PC-3 (cell line): Measurements from ENCODE around the gene PRL. TPM values are rescaled to one million over a fixed set of nuclear protein-coding genes. Genes with fewer than 3 reads are reported as not detected.

Experiments
- ATAC-seq: fragments of 200-7000 bp; cut with Tn5 transposase; 2 replicates; pipeline ENCODE4 v1.9.1; 2020; ENCODE audit warnings: mild to moderate bottlenecking, moderate library complexity
- BruUV-seq: library from RNA; stranded (reverse); fragments of 400-500 nt; replicated peaks from 2 replicates; lab custom pipeline; 2021; lab: Mats Ljungman, UMichigan
- CTCF ChIA-PET: fragments of 300-600 bp; sonication (Branson Sonifier 250); formaldehyde crosslinking; loops from one replicate; lab custom pipeline; 2022; ENCODE audit warnings: antibody characterized with exemption; lab: Charles Lee
- POLR2A ChIA-PET: fragments of 300-600 bp; sonication (Branson Sonifier 250); formaldehyde crosslinking; loops from one replicate; lab custom pipeline; 2022; ENCODE audit warnings: antibody characterized with exemption; ENCODE audit not compliant: unreplicated experiment; lab: Charles Lee
- DNase-seq: peaks from one replicate; pipeline ENCODE4 v3.0.0-alpha.2; 2015
- H2AFZ ChIP-seq: fragments of 300-600 bp; sonication (generic); 2 replicates; pipeline ENCODE4 v1.6.0; 2016; ENCODE audit warnings: antibody characterized with exemption, low read length
- H3F3A ChIP-seq: fragments of 300-600 bp; sonication (generic); one replicate; pipeline ENCODE4 v1.6.0; 2017; ENCODE audit warnings: antibody characterized with exemption, low read length, control low read depth, mild to moderate bottlenecking; ENCODE audit not compliant: unreplicated experiment
- H3K27ac ChIP-seq: fragments of 300-600 bp; sonication (generic); 2 replicates; pipeline ENCODE4 v1.5.1; 2016; ENCODE audit warnings: mild to moderate bottlenecking, low read length
- H3K27me3 ChIP-seq: fragments of 300-600 bp; sonication (generic); 2 replicates; pipeline ENCODE4 v1.6.1; 2016; ENCODE audit warnings: low read length, mixed read lengths
- H3K36me3 ChIP-seq: fragments of 300-600 bp; sonication (generic); 2 replicates; pipeline ENCODE4 v1.6.1; 2016; ENCODE audit warnings: low read depth, mixed run types, low read length, mixed read lengths
- H3K4me1 ChIP-seq: fragments of 300-600 bp; sonication (generic); 2 replicates; pipeline ENCODE4 v1.5.1; 2016; ENCODE audit warnings: low read length; ENCODE audit not compliant: insufficient read depth
- H3K4me2 ChIP-seq: fragments of 300-600 bp; sonication (generic); 2 replicates; pipeline ENCODE4 v1.6.0; 2016; ENCODE audit warnings: low read length
- H3K4me3 ChIP-seq: fragments of 300-600 bp; sonication (generic); 2 replicates; pipeline ENCODE4 v1.5.1; 2016; ENCODE audit warnings: mild to moderate bottlenecking, low read length, mixed read lengths
- H3K79me2 ChIP-seq: fragments of 300-600 bp; sonication (generic); 2 replicates; pipeline ENCODE4 v1.6.1; 2017; ENCODE audit warnings: low read length, mixed read lengths
- H3K9ac ChIP-seq: fragments of 300-600 bp; sonication (generic); 2 replicates; pipeline ENCODE4 v1.6.0; 2016; ENCODE audit warnings: mild to moderate bottlenecking, low read length
- H3K9me2 ChIP-seq: fragments of 300-600 bp; sonication (generic); replicated peaks from 2 replicates; pipeline ENCODE4 v1.6.1; 2016; ENCODE audit warnings: mixed run types, low read length, mixed read lengths
- H3K9me3 ChIP-seq: fragments of 300-600 bp; sonication (generic); 2 replicates; pipeline ENCODE4 v1.6.1; 2016; ENCODE audit warnings: low read length, mixed read lengths
- H4K20me1 ChIP-seq: fragments of 300-600 bp; sonication (generic); 2 replicates; pipeline ENCODE4 v1.6.1; 2016; ENCODE audit warnings: low read length, mixed read lengths
- CTCF ChIP-seq: fragments of 300-600 bp; sonication (generic); conservative IDR thresholded peaks from 2 replicates; pipeline ENCODE4 v1.5.1; 2017; ENCODE audit warnings: antibody characterized with exemption, low read depth, mild to moderate bottlenecking, low read length
- EZH2 ChIP-seq: fragments of 300-600 bp; sonication (generic); IDR thresholded peaks from one replicate; pipeline ENCODE4 v1.6.1; 2017; ENCODE audit warnings: antibody characterized with exemption, mild to moderate bottlenecking, low read length; ENCODE audit not compliant: unreplicated experiment
- EZH2phosphoT487 ChIP-seq: fragments of 300-600 bp; sonication (generic); IDR thresholded peaks from 2 replicates; pipeline ENCODE4 v1.6.1; 2018; ENCODE audit warnings: mild to moderate bottlenecking, antibody characterized with exemption, low read length, borderline replicate concordance
- intact Hi-C: fragments of 100-400 bp; cut with micrococcal nuclease; formaldehyde crosslinking; loops from 2 replicates; pipeline ENCODE4 v1.9.0; 2023
- total RNA-seq: library from RNA; depleted of rRNA; stranded (reverse); fragments of >200 nt; gene quantifications from 2 replicates; pipeline ENCODE4 v1.2.3, GENCODE V29; 2014

The PRL gene
- total RNA-seq, 1 experiment from 2014 or later, result not detected

GRCh38 chr6:22296067-22296466 lies 769 bp downstream of the PRL start:
- no peak overlapping the region for H3K9ac ChIP-seq
- H2AFZ ChIP-seq, result no peak overlapping the region
- ATAC-seq, result no peak
- no peak for TF ChIP-seq EZH2
- no peak for TF ChIP-seq CTCF
- no peak for TF ChIP-seq EZH2phosphoT487
- no peak for DNase-seq
- no peaks in the 10 kb centered on the region for H3K4me1 ChIP-seq
- no TSS peak for BruUV-seq
- H3K79me2 ChIP-seq, result no peaks in the 10 kb centered on the region
- H3K9me3 ChIP-seq, result no peaks in the 10 kb centered on the region
- no peaks in the 10 kb centered on the region for H4K20me1 ChIP-seq
- CTCF ChIA-PET, result no interaction called here
- intact Hi-C loops, result no loop called here
- no peaks in the 10 kb centered on the region for H3K27me3 ChIP-seq
- no peak overlapping the region for H3K4me2 ChIP-seq
- no peaks in the 10 kb centered on the region for H3K36me3 ChIP-seq
- POLR2A ChIA-PET, result no interaction called here
- no peak overlapping the region for H3K27ac ChIP-seq
- no peak overlapping the region for H3K4me3 ChIP-seq
- no peaks in the 10 kb centered on the region for H3F3A ChIP-seq
- H3K9me2 ChIP-seq, result no peaks in the 10 kb centered on the region

GRCh38 chr6:22295145-22295544 lies 1.7 kb downstream of the PRL start:
- Histone ChIP-seq H3K27me3 (no peaks in the 10 kb centered on the region), H3K4me3 (no peak overlapping the region), H3F3A (no peaks in the 10 kb centered on the region), H3K4me2 (no peak overlapping the region), H3K79me2 (no peaks in the 10 kb centered on the region), H2AFZ (no peak overlapping the region), H3K36me3 (no peaks in the 10 kb centered on the region), H3K4me1 (no peaks in the 10 kb centered on the region), H3K9me2 (no peaks in the 10 kb centered on the region), H3K9ac (no peak overlapping the region), H4K20me1 (no peaks in the 10 kb centered on the region), H3K27ac (no peak overlapping the region), H3K9me3 (no peaks in the 10 kb centered on the region)
- no TSS peak for BruUV-seq
- DNase-seq, result no peak
- POLR2A ChIA-PET, result no interaction called here
- no peak for TF ChIP-seq EZH2phosphoT487
- TF ChIP-seq CTCF, result no peak
- no peak for TF ChIP-seq EZH2
- CTCF ChIA-PET, result no interaction called here
- intact Hi-C loops, result no loop called here
- ATAC-seq, result no peak

GRCh38 chr6:22294301-22294700 lies 2.5 kb downstream of the PRL start:
- Histone ChIP-seq H3K27ac (no peak overlapping the region), H4K20me1 (no peaks in the 10 kb centered on the region), H3K79me2 (no peaks in the 10 kb centered on the region), H3K4me1 (no peaks in the 10 kb centered on the region), H3K9me2 (no peaks in the 10 kb centered on the region), H3K9ac (no peak overlapping the region), H3K4me2 (no peak overlapping the region), H3K4me3 (no peak overlapping the region), H3K9me3 (no peaks in the 10 kb centered on the region), H3F3A (no peaks in the 10 kb centered on the region), H2AFZ (no peak overlapping the region), H3K27me3 (no peaks in the 10 kb centered on the region), H3K36me3 (no peaks in the 10 kb centered on the region)
- DNase-seq (no peak), ATAC-seq (no peak)
- TF ChIP-seq EZH2, result no peak
- no peak for TF ChIP-seq EZH2phosphoT487
- TF ChIP-seq CTCF, result no peak
- intact Hi-C loops, result no loop called here
- no TSS peak for BruUV-seq
- ChIA-PET CTCF (no interaction called here), POLR2A (no interaction called here)
